NB4 (cell line): ENCODE measurements around the gene GAN.

ENCODE experiments used
- DNase-seq: peaks from one replicate; pipeline ENCODE4 v3.0.0; 2010; ENCODE audit warnings: low read depth
- H3K4me3 ChIP-seq: one replicate; pipeline ENCODE4 v1.5.1; 2011; ENCODE audit warnings: mild to moderate bottlenecking, low read depth, low read length, moderate library complexity
- CTCF ChIP-seq: IDR thresholded peaks from one replicate; pipeline ENCODE4 v1.5.1; 2012; ENCODE audit warnings: low read depth, low read length
- MAX ChIP-seq: IDR thresholded peaks from 2 replicates; pipeline ENCODE4 v1.6.1; 2011; ENCODE audit warnings: low read depth, low read length
- MYC ChIP-seq: IDR thresholded peaks from 2 replicates; pipeline ENCODE4 v1.6.1; 2011; ENCODE audit warnings: low read depth, low read length
- POLR2A ChIP-seq: IDR thresholded peaks from 2 replicates; pipeline ENCODE4 v1.6.1; 2011; ENCODE audit warnings: mild to moderate bottlenecking; ENCODE audit not compliant: insufficient read length; ENCODE audit errors: extremely low read depth

Gene GAN

GRCh38 chr16:81313701-81314602 lies 810 bp upstream of the GAN start:
- TF ChIP-seq CTCF (no peak), MYC (no peak), MAX (no peak), POLR2A (no peak)
- H3K4me3 ChIP-seq, result peak overlapping the region; percentile 96
- no peak for DNase-seq

GRCh38 chr16:81315271-81316175 lies 761 bp downstream of the GAN start:
- TF ChIP-seq MAX (no peak), CTCF (no peak), MYC (no peak), POLR2A (no peak)
- peak overlapping the region; percentile 69 for H3K4me3 ChIP-seq
- peak; percentile 69 for DNase-seq

- TF ChIP-seq POLR2A, result no peak
- TF ChIP-seq MAX, result no peak
- TF ChIP-seq CTCF, result no peak
- no peak for TF ChIP-seq MYC
- no peak for DNase-seq
- H3K4me3 ChIP-seq, result peak overlapping the region; percentile 64
These were observed 1.4 kb downstream of the GAN start for GRCh38 chr16:81316176-81316496.

GRCh38 chr16:81318711-81319110 lies 3.9 kb downstream of the GAN start:
- TF ChIP-seq MYC (no peak), POLR2A (no peak), MAX (no peak), CTCF (no peak)
- DNase-seq, result no peak
- no peak overlapping the region for H3K4me3 ChIP-seq

GRCh38 chr16:81319221-81319912 lies 4.6 kb downstream of the GAN start:
- TF ChIP-seq MAX (no peak), POLR2A (no peak), CTCF (no peak), MYC (no peak)
- no peak overlapping the region for H3K4me3 ChIP-seq
- no peak for DNase-seq
